GM21717 (cell line): ENCODE measurements around the gene ZNF66.
"Not testable (repeated sequence)": the region's sequence is repeated elsewhere in the genome, so short reads cannot be mapped to it uniquely, and the experiment has no call there.

Experiments
- ATAC-seq: cut with Tn5 transposase; IDR thresholded peaks from one replicate; pipeline ENCODE4 v1.9.1; 2021; ENCODE audit warnings: mild to moderate bottlenecking, moderate library complexity; ENCODE audit not compliant: unreplicated experiment

Gene ZNF66

GRCh38 chr19:20776083-20777076, at the start of gene ZNF66:
Gene ZNF66 (plus strand): TSS chr19:20776304. CDS start chr19:20776448, 144 bp downstream.
- ATAC-seq: peak; percentile 98

- ATAC-seq: not testable (repeated sequence)
These were observed 25.9 kb upstream of the ZNF66 start for GRCh38 chr19:20750169-20750568.

GRCh38 chr19:20752291-20752690, 23.8 kb upstream of the ZNF66 start:
- ATAC-seq: not testable (repeated sequence)

DNA sequence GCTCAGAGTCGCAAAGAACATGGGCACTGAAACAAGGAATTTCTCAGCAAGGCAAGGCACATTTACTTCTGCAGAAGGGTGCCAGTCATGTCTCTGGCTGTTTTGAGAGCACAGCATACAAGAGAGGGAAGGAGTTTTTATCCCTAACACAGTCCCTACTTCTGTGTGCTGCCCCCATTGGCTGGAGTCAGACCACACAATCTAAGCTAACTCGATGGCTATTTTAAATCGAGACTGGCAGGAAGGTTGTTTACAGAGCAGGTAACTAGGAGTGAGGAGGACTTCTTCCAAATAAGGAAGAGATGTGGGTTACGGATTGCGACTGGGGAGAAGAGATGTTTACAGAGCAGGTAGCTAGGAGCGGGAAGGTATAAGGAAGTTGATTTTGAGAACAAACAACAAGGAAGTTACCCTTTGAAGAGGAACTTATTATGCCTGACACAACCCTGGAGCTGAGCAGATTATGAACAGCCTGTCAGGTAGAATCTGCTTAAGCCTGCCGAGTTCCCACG, 6.8 kb upstream of the ZNF66 start:
- ATAC-seq: not testable (repeated sequence)

DNA sequence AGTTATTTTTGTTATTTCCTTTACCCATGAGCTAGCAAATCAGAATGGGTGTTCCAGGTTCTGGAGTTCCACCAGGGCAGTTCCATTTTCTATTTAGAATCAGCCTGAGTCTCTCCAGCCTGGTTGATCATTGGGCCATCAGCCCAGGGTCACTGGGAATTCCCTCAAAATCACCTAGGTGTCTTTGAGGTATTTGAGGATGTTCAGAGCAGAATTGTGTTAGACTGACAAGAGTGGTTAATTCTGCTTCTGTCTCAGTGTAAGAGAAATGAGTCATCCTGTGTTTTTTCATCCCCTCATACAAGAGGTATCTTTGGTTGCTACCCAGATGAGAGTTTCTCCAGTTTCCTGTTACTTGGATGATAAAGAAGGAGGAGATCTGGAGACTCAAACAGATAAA, 11.7 kb downstream of the ZNF66 start:
- no peak for ATAC-seq

DNA sequence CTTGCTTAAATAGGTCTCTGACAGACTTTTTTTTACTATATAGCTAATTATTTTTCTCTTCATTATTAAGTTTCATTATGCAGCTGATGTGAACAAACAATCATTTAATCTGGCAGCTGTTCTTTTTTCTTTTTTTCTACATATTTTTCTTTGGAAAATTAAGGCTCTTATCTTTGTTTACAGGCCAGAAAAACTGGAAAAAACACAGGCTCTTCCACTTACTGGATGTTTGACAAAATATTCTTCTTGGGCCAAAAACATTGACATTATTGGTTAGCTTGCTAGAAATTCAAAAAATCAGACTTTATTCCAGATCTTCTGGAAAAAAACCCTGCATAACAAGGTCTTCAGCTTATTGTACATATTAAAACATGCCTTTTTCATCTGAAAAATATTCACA, 15.7 kb downstream of the ZNF66 start:
- no peak for ATAC-seq

DNA sequence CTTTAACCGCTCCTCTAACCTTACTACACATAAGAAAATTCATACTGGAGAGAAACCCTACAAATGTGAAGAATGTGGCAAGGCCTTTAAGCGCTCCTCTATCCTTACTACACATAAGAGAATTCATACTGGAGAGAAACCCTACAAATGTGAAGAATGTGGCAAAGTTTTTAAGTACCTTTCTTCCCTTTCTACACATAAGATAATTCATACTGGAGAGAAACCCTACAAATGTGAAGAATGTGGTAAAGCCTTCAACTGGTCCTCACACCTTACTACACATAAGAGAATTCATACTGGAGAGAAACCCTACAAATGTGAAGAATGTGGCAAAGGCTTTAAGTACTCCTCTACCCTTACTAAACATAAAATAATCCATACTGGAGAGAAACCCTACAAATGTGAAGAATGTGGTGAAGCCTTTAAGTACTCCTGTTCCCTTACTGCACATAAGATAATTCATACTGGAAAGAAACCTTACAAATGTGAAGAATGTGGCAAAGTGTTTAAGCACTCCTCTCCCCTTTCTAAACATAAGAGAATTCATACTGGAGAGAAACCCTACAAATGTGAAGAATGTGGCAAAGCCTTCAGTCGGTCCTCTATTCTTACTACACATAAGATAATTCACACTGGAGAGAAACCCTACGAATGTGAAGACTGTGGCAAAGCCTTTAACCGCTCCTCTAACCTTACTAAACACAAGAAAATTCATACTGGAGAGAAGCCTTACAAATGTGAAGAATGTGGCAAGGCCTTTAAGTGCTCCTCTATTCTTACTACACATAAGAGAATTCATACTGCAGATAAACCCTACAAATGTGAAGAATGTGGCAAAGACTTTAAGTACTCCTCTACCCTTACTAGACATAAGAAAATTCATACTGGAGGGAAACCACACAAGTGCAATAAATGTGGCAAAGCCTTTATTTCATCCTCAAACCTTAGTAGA, 30.5 kb downstream of the ZNF66 start:
- not testable (repeated sequence) for ATAC-seq

DNA sequence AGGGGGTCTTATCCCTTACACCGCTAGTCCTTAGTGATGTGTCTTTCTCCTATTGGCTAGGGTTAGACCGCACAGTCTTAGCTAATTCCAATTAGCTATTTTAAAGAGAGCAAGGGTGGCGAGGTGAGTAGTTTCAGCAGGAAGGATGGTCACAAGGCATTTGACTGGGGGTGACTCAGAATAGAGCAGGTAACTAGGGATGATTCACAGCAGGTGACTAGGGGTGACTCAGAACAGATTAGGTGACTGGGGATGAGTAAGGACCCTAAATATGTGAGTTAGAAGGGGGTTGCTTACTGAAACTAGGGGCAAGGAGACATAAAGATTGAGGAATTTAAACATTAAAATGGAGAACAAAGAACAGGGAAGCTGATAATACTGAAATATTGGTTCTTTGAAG, 64.3 kb downstream of the ZNF66 start:
- no peak for ATAC-seq
